OCI-LY7 (cell line): ENCODE data around the gene PPP2R5C. TPM values are rescaled to one million over a fixed set of nuclear protein-coding genes. Genes with fewer than 3 reads are reported as not detected.

Experiments used
- BruUV-seq: library from RNA; stranded (reverse); fragments of 400-500 nt; replicated peaks from 2 replicates; lab custom pipeline; 2021; lab: Mats Ljungman, UMichigan
- CTCF ChIA-PET: fragments of 300-600 bp; sonication (Branson Sonifier 250); formaldehyde crosslinking; loops from one replicate; lab custom pipeline; 2022; ENCODE audit warnings: antibody characterized with exemption; ENCODE audit not compliant: unreplicated experiment; lab: Charles Lee
- POLR2A ChIA-PET: fragments of 300-600 bp; sonication (Branson Sonifier 250); formaldehyde crosslinking; loops from one replicate; lab custom pipeline; 2022; ENCODE audit warnings: antibody characterized with exemption; lab: Charles Lee
- DNase-seq: peaks from one replicate; pipeline ENCODE4 v3.0.0-alpha.2; 2015; ENCODE audit warnings: low spot score
- H2AFZ ChIP-seq: fragments of 200-600 bp; sonication (generic), shearing (Covaris generic); 2 replicates; pipeline ENCODE4 v1.6.1; 2014; ENCODE audit warnings: mild to moderate bottlenecking, antibody characterized with exemption, low read length, moderate library complexity
- H3K27ac ChIP-seq: fragments of 200-600 bp; sonication (generic); 2 replicates; pipeline ENCODE4 v1.5.1; 2014; ENCODE audit warnings: mixed run types, low read depth, mild to moderate bottlenecking, moderate library complexity, low read length, inconsistent platforms; ENCODE audit not compliant: poor library complexity, severe bottlenecking
- H3K36me3 ChIP-seq: fragments of 200-600 bp; sonication (generic); 2 replicates; pipeline ENCODE4 v1.6.1; 2014; ENCODE audit warnings: mild to moderate bottlenecking, antibody characterized with exemption, low read length, moderate library complexity, mixed read lengths; ENCODE audit not compliant: insufficient read depth
- H3K4me1 ChIP-seq: fragments of 200-600 bp; sonication (generic); 2 replicates; pipeline ENCODE4 v1.5.1; 2014; ENCODE audit warnings: mild to moderate bottlenecking, low read length; ENCODE audit not compliant: insufficient read depth, poor library complexity, severe bottlenecking
- H3K4me2 ChIP-seq: fragments of 200-600 bp; sonication (generic); 2 replicates; pipeline ENCODE4 v1.6.1; 2014; ENCODE audit warnings: mild to moderate bottlenecking, low read length
- H3K4me3 ChIP-seq: fragments of 200-600 bp; sonication (generic); 2 replicates; pipeline ENCODE4 v1.5.1; 2014; ENCODE audit warnings: mild to moderate bottlenecking, low read depth, low read length; ENCODE audit not compliant: poor library complexity, severe bottlenecking
- H3K79me2 ChIP-seq: fragments of 200-600 bp; sonication (generic); 2 replicates; pipeline ENCODE4 v1.6.1; 2016; ENCODE audit warnings: low read depth, mild to moderate bottlenecking, low read length, moderate library complexity, mixed read lengths; ENCODE audit not compliant: insufficient read depth
- H3K9me2 ChIP-seq: fragments of 200-600 bp; sonication (generic); 2 replicates; pipeline ENCODE4 v1.6.1; 2016; ENCODE audit warnings: mild to moderate bottlenecking, low read length, mixed read lengths; ENCODE audit not compliant: insufficient read depth
- H3K9me3 ChIP-seq: fragments of 200-600 bp; sonication (generic); 2 replicates; pipeline ENCODE4 v1.6.1; 2014; ENCODE audit warnings: mild to moderate bottlenecking, mixed run types, low read length, mixed read lengths
- H4K20me1 ChIP-seq: fragments of 200-600 bp; sonication (generic); 2 replicates; pipeline ENCODE4 v1.6.1; 2014; ENCODE audit warnings: mild to moderate bottlenecking, antibody characterized with exemption, low read length, moderate library complexity, mixed read lengths; ENCODE audit not compliant: insufficient read depth
- CTCF ChIP-seq: fragments of 200-600 bp; sonication (generic); conservative IDR thresholded peaks from 2 replicates; pipeline ENCODE4 v1.5.1; 2014; ENCODE audit warnings: mild to moderate bottlenecking, antibody characterized with exemption, low read length, moderate library complexity, mixed read lengths
- EZH2phosphoT487 ChIP-seq: fragments of 200-600 bp; sonication (generic); IDR thresholded peaks from 2 replicates; pipeline ENCODE4 v1.6.1; 2018; ENCODE audit warnings: low read depth, borderline replicate concordance, mild to moderate bottlenecking, mixed run types, antibody characterized with exemption, low read length, moderate library complexity, mixed read lengths
- intact Hi-C: fragments of 100-400 bp; cut with micrococcal nuclease; formaldehyde crosslinking; loops from one replicate; pipeline ENCODE4 v1.10.0; 2022; ENCODE audit not compliant: unreplicated experiment
- total RNA-seq, 2 experiments: library from RNA; depleted of rRNA in 1 of 2; stranded (reverse); fragments of >200 nt in 1 of 2; shearing (Covaris generic) in 1 of 2; gene quantifications; 2 replicates each; pipeline ENCODE4 v1.2.3, GENCODE V29; 2014 to 2022

Gene PPP2R5C
- total RNA-seq, 2 experiments from 2014 or later, result 161 to 236 TPM

- Histone ChIP-seq H2AFZ (no peak overlapping the region), H4K20me1 (no peaks in the 10 kb centered on the region), H3K9me2 (no peaks in the 10 kb centered on the region), H3K4me2 (no peak overlapping the region), H3K4me1 (peaks cover 8% of the 10 kb centered on the region), H3K9me3 (no peaks in the 10 kb centered on the region), H3K4me3 (no peak overlapping the region), H3K27ac (no peak overlapping the region), H3K79me2 (no peaks in the 10 kb centered on the region), H3K36me3 (no peaks in the 10 kb centered on the region)
- no TSS peak for BruUV-seq
- intact Hi-C loops, result no loop called here
- no peak for DNase-seq
- ChIA-PET CTCF (interaction anchor here (0.8 kb wide), 1 partner anchor 9 kb away, joined by 3 read pairs; no protein-coding TSS in a partner anchor), POLR2A (interaction anchor here (0.6 to 1.8 kb wide), 7 partner anchors 9 to 602 kb away, joined by 3 to 7 read pairs (median 3); no protein-coding TSS in a partner anchor)
- no peak for TF ChIP-seq EZH2phosphoT487
- no peak for TF ChIP-seq CTCF
These were observed 196.1 kb downstream of the PPP2R5C start for GRCh38 chr14:101957406-101958234.

GRCh38 chr14:101958418-101959180, 197.1 kb downstream of the PPP2R5C start:
- Histone ChIP-seq H3K27ac (no peak overlapping the region), H3K9me3 (no peaks in the 10 kb centered on the region), H3K36me3 (no peaks in the 10 kb centered on the region), H3K4me1 (peaks cover 8% of the 10 kb centered on the region), H4K20me1 (no peaks in the 10 kb centered on the region), H3K9me2 (no peaks in the 10 kb centered on the region), H3K79me2 (no peaks in the 10 kb centered on the region), H3K4me3 (no peak overlapping the region), H3K4me2 (no peak overlapping the region), H2AFZ (no peak overlapping the region)
- no peak for DNase-seq
- no TSS peak for BruUV-seq
- intact Hi-C loops, result no loop called here
- CTCF ChIA-PET, result no interaction called here
- POLR2A ChIA-PET, result interaction anchor here (0.6 to 1.8 kb wide), 5 partner anchors 10 to 601 kb away, joined by 3 to 7 read pairs (median 4); no protein-coding TSS in a partner anchor
- no peak for TF ChIP-seq EZH2phosphoT487
- TF ChIP-seq CTCF, result no peak
